ENCODE measurements around the gene C1orf116. TPM values are rescaled to one million over a fixed set of nuclear protein-coding genes. Genes with fewer than 3 reads are reported as not detected.

The C1orf116 gene
- total and polyA plus RNA-seq, 10 of the 15 experiments (the other 5 are each of a cell fraction or from before 2014, with no cell fraction given) = 0.01 to 0.08 TPM; not detected in 8

GRCh38 chr1:207028884-207029650 is 3.5 kb downstream of the C1orf116 start (continued):
- no peak for TF ChIP-seq MTA2 (IDR thresholded peaks at IDR 0.05; ENCODE audit: low read depth)
- TF ChIP-seq TCF7 (IDR thresholded peaks at IDR 0.05; ENCODE audit: borderline replicate concordance) = no peak

GRCh38 chr1:207027921-207028320 is 4.6 kb downstream of the C1orf116 start:
- in situ Hi-C loops (cut with MboI) = no loop called here
- no peaks in the 10 kb centered on the region for H3K9me3 ChIP-seq (replicated peaks; ENCODE audit: control insufficient read depth, insufficient read depth, low read length)
- H3K4me3 ChIP-seq = no peak overlapping the region
- H3K27ac ChIP-seq (ENCODE audit: control insufficient read depth, insufficient read depth) = no peak overlapping the region
- no peaks in the 10 kb centered on the region for H3K36me3 ChIP-seq (ENCODE audit: control insufficient read depth in 2 of 2, insufficient read depth in 2 of 2, low read length in 1 of 2)
- CTCF ChIA-PET = interaction anchor here (5.3 kb wide), 1 partner anchor 22 kb away, joined by 19 read pairs; no protein-coding TSS in a partner anchor
- peaks cover 1 to 10% of the 10 kb centered on the region in 2 experiments for H3K27me3 ChIP-seq (replicated peaks in 1 of 2; ENCODE audit: control insufficient read depth in 2 of 2, insufficient read depth in 2 of 2, low read length in 1 of 2)
- POLR2A ChIA-PET = no interaction called here
- H3K4me1 ChIP-seq (ENCODE audit: control insufficient read depth, insufficient read depth, low read length) = no peaks in the 10 kb centered on the region
- intact Hi-C loops (cut with micrococcal nuclease; ENCODE audit: unreplicated experiment) = no loop called here
- no peak overlapping the region for H3K9ac ChIP-seq (ENCODE audit: control insufficient read depth, insufficient read depth, low read length)
- no peak for ATAC-seq
- BruUV-seq (replicated peaks) = no TSS peak
- H3K79me2 ChIP-seq (ENCODE audit: control insufficient read depth, insufficient read depth, low read length) = no peaks in the 10 kb centered on the region
- RAD21 ChIA-PET (ENCODE audit: unreplicated experiment) = no interaction called here
- no peak for DNase-seq (ENCODE audit: low read depth, low spot score)
- no peak overlapping the region for H3K4me2 ChIP-seq (ENCODE audit: control insufficient read depth, insufficient read depth)
- H2AFZ ChIP-seq (ENCODE audit: control insufficient read depth, low read depth, low read length) = no peak overlapping the region
- 0% methylated on average over 1 of the region's 1 CpG for WGBS (ENCODE audit: insufficient coverage, insufficient replicate concordance, low lambda C conversion rate, missing lambda C conversion rate)
- H4K20me1 ChIP-seq (ENCODE audit: control insufficient read depth, insufficient read depth) = no peaks in the 10 kb centered on the region
- no peak for FAIRE-seq
- SMC1A ChIA-PET (ENCODE audit: uncharacterized antibody, unreplicated experiment) = no interaction called here
- TF ChIP-seq BACH1 (IDR thresholded peaks at IDR 0.05; ENCODE audit: borderline replicate concordance) (no peak), CREM (IDR thresholded peaks at IDR 0.05; ENCODE audit: low read depth) (no peak), LARP7 (IDR thresholded peaks at IDR 0.05) (no peak), CHD2 (IDR thresholded peaks at IDR 0.05; ENCODE audit: borderline replicate concordance, low read depth, low read length) (no peak), SMARCA5 (IDR thresholded peaks at IDR 0.05) (no peak), CREB1 (IDR thresholded peaks at IDR 0.05; ENCODE audit: low read depth) (no peak), NR2C1 (IDR thresholded peaks at IDR 0.05) (no peak), BMI1 (IDR thresholded peaks at IDR 0.05; ENCODE audit: borderline replicate concordance) (no peak)
- TF ChIP-seq, protein P1, sequence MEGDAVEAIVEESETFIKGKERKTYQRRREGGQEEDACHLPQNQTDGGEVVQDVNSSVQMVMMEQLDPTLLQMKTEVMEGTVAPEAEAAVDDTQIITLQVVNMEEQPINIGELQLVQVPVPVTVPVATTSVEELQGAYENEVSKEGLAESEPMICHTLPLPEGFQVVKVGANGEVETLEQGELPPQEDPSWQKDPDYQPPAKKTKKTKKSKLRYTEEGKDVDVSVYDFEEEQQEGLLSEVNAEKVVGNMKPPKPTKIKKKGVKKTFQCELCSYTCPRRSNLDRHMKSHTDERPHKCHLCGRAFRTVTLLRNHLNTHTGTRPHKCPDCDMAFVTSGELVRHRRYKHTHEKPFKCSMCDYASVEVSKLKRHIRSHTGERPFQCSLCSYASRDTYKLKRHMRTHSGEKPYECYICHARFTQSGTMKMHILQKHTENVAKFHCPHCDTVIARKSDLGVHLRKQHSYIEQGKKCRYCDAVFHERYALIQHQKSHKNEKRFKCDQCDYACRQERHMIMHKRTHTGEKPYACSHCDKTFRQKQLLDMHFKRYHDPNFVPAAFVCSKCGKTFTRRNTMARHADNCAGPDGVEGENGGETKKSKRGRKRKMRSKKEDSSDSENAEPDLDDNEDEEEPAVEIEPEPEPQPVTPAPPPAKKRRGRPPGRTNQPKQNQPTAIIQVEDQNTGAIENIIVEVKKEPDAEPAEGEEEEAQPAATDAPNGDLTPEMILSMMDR (IDR thresholded peaks at IDR 0.05 in 2 of 3, conservative IDR thresholded peaks at IDR 0.05 in 1 of 3; ENCODE audit: control insufficient read depth in 2 of 3, extremely low read depth in 1 of 3, insufficient read depth in 1 of 3, low read depth in 3 of 3, low read length in 3 of 3) = no peak
- TF ChIP-seq, protein P2, sequence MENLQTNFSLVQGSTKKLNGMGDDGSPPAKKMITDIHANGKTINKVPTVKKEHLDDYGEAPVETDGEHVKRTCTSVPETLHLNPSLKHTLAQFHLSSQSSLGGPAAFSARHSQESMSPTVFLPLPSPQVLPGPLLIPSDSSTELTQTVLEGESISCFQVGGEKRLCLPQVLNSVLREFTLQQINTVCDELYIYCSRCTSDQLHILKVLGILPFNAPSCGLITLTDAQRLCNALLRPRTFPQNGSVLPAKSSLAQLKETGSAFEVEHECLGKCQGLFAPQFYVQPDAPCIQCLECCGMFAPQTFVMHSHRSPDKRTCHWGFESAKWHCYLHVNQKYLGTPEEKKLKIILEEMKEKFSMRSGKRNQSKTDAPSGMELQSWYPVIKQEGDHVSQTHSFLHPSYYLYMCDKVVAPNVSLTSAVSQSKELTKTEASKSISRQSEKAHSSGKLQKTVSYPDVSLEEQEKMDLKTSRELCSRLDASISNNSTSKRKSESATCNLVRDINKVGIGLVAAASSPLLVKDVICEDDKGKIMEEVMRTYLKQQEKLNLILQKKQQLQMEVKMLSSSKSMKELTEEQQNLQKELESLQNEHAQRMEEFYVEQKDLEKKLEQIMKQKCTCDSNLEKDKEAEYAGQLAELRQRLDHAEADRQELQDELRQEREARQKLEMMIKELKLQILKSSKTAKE (IDR thresholded peaks at IDR 0.05; ENCODE audit: low read depth, poor library complexity, severe bottlenecking) = no peak
- TF ChIP-seq, protein P3, sequence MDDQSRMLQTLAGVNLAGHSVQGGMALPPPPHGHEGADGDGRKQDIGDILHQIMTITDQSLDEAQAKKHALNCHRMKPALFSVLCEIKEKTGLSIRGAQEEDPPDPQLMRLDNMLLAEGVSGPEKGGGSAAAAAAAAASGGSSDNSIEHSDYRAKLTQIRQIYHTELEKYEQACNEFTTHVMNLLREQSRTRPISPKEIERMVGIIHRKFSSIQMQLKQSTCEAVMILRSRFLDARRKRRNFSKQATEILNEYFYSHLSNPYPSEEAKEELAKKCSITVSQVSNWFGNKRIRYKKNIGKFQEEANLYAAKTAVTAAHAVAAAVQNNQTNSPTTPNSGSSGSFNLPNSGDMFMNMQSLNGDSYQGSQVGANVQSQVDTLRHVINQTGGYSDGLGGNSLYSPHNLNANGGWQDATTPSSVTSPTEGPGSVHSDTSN (IDR thresholded peaks at IDR 0.05; ENCODE audit: insufficient replicate concordance, low read depth, low read length) = no peak
- TF ChIP-seq, protein P4, sequence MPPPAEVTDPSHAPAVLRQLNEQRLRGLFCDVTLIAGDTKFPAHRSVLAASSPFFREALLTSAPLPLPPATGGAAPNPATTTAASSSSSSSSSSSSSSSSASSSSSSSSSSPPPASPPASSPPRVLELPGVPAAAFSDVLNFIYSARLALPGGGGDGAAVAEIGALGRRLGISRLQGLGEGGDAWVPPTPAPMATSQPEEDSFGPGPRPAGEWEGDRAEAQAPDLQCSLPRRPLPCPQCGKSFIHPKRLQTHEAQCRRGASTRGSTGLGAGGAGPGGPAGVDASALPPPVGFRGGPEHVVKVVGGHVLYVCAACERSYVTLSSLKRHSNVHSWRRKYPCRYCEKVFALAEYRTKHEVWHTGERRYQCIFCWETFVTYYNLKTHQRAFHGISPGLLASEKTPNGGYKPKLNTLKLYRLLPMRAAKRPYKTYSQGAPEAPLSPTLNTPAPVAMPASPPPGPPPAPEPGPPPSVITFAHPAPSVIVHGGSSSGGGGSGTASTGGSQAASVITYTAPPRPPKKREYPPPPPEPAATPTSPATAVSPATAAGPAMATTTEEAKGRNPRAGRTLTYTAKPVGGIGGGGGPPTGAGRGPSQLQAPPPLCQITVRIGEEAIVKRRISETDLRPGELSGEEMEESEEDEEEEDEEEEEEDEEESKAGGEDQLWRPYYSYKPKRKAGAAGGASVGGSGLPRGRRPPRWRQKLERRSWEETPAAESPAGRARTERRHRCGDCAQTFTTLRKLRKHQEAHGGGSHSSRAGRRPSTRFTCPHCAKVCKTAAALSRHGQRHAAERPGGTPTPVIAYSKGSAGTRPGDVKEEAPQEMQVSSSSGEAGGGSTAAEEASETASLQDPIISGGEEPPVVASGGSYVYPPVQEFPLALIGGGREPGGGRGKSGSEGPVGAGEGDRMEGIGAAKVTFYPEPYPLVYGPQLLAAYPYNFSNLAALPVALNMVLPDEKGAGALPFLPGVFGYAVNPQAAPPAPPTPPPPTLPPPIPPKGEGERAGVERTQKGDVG (CRISPR knock-in tag; IDR thresholded peaks at IDR 0.05) = no peak
